Peyer's patch (tissue), 4 donors: Measurements from ENCODE around the gene PCBP1. TPM values are rescaled to one million over a fixed set of nuclear protein-coding genes. Genes with fewer than 3 reads are reported as not detected.
"Not testable (repeated sequence)": the region's sequence is repeated elsewhere in the genome, so short reads cannot be mapped to it uniquely, and the experiment has no call there.

Source experiments
- DNase-seq, 3 donors: peaks; one replicate each; pipeline ENCODE4 v3.0.0-alpha.2; 2017 to 2019
- H3K27ac ChIP-seq, 4 donors: fragments of 200-600 bp; sonication (generic); one replicate each; pipeline ENCODE4 v1.5.1; 2016 to 2019
- H3K27me3 ChIP-seq, 2 donors: fragments of 200-600 bp; sonication (generic); one replicate each; pipeline ENCODE4 v1.5.1; 2019
- H3K36me3 ChIP-seq, 3 donors: fragments of 200-600 bp; sonication (generic); one replicate each; pipeline ENCODE4 v1.5.1; 2016 to 2019
- H3K4me1 ChIP-seq, 4 donors: fragments of 200-600 bp; sonication (generic); one replicate each; pipeline ENCODE4 v1.5.1; 2016 to 2019
- H3K4me3 ChIP-seq, 4 donors: fragments of 200-600 bp; sonication (generic); 1 replicate in 3 of 4; 2 replicates in 1 of 4; pipeline ENCODE4 v1.5.1; 2016 to 2019; ENCODE audit warnings: mild to moderate bottlenecking in 1 of 4
- H3K9me3 ChIP-seq, 4 donors: fragments of 200-600 bp; sonication (generic); one replicate each; pipeline ENCODE4 v1.5.1; 2016 to 2019; ENCODE audit warnings: mild to moderate bottlenecking in 1 of 4
- CTCF ChIP-seq, 6 experiments: fragments of 450-650 bp in 4 of 6; fragments of 200-600 bp in 2 of 6; sonication (generic) in 1 of 6; IDR thresholded peaks; one replicate each; pipeline ENCODE4 v1.5.1; 2017 to 2019; ENCODE audit warnings: antibody characterized with exemption in 6 of 6, mild to moderate bottlenecking in 3 of 6, moderate library complexity in 1 of 6
- POLR2A ChIP-seq, 2 donors: fragments of 450-650 bp; IDR thresholded peaks; one replicate each; pipeline ENCODE4 v1.5.1; 2017; ENCODE audit warnings: antibody characterized with exemption in 2 of 2, mild to moderate bottlenecking in 2 of 2, moderate library complexity in 2 of 2
- total RNA-seq, 4 donors: library from RNA; depleted of rRNA; stranded (reverse); fragments of >200 nt; gene quantifications; one replicate each; pipeline ENCODE4 v1.1.0, GENCODE V29; 2016

Gene PCBP1
- total RNA-seq, 4 donors from 2014 or later = 129 to 152 (median 134) TPM

- no peak for DNase-seq
- H3K36me3 ChIP-seq = no peaks in the 10 kb centered on the region
- peaks cover 0 to 29% (median 20%) of the 10 kb centered on the region in 4 donors for H3K4me1 ChIP-seq
- no peaks in the 10 kb centered on the region for H3K9me3 ChIP-seq
- no peaks in the 10 kb centered on the region for H3K27me3 ChIP-seq
- H3K27ac ChIP-seq = peak overlapping the region in 2 of 4 donors; percentile 32 to 33
- H3K4me3 ChIP-seq = no peak overlapping the region
- no peak for TF ChIP-seq POLR2A (IDR thresholded peaks at IDR 0.05)
- TF ChIP-seq CTCF (IDR thresholded peaks at IDR 0.05) = no peak
These were observed 4.1 kb downstream of the PCBP1 start for GRCh38 chr2:70091364-70091763.

- Histone ChIP-seq H3K27ac (peak overlapping the region in 2 of 4 donors; percentile 32 to 33), H3K36me3 (no peaks in the 10 kb centered on the region), H3K27me3 (no peaks in the 10 kb centered on the region), H3K4me3 (no peak overlapping the region), H3K4me1 (peaks cover 0 to 29% (median 18%) of the 10 kb centered on the region in 4 donors), H3K9me3 (no peaks in the 10 kb centered on the region)
- DNase-seq = peak in 1 of 3 donors; percentile 31
- no peak for TF ChIP-seq CTCF (IDR thresholded peaks at IDR 0.05)
- no peak for TF ChIP-seq POLR2A (IDR thresholded peaks at IDR 0.05)
These were observed 4.5 kb downstream of the PCBP1 start for GRCh38 chr2:70091816-70092215.

GRCh38 chr2:70092576-70093243 is 5.4 kb downstream of the PCBP1 start:
- not testable (repeated sequence) for H3K36me3 ChIP-seq, H3K4me3 ChIP-seq, H3K9me3 ChIP-seq, H3K27me3 ChIP-seq, H3K27ac ChIP-seq
- peaks cover 0 to 29% (median 18%) of the 10 kb centered on the region in 4 donors for H3K4me1 ChIP-seq
- peak in 1 of 3 donors; percentile 43 for DNase-seq

- peaks cover 0 to 26% (median 17%) of the 10 kb centered on the region in 4 donors for H3K4me1 ChIP-seq
- no peak overlapping the region for H3K4me3 ChIP-seq
- H3K9me3 ChIP-seq = no peaks in the 10 kb centered on the region
- TF ChIP-seq CTCF (IDR thresholded peaks at IDR 0.05) (no peak), POLR2A (IDR thresholded peaks at IDR 0.05) (no peak)
- peak overlapping the region; percentile 80 to 87 (median 83) for H3K27ac ChIP-seq
- no peaks in the 10 kb centered on the region for H3K36me3 ChIP-seq
- H3K27me3 ChIP-seq = no peaks in the 10 kb centered on the region
- DNase-seq = peak in 1 of 3 donors; percentile 45
These were observed 7.1 kb downstream of the PCBP1 start for GRCh38 chr2:70094171-70094977.

GRCh38 chr2:70094978-70095719 is 7.9 kb downstream of the PCBP1 start:
- peak in 2 of 3 donors; percentile 73 to 78 for DNase-seq
- Histone ChIP-seq H3K27ac (peak overlapping the region; percentile 80 to 87 (median 83)), H3K27me3 (no peaks in the 10 kb centered on the region), H3K4me3 (no peak overlapping the region), H3K36me3 (no peaks in the 10 kb centered on the region), H3K4me1 (peaks cover 0 to 18% (median 11%) of the 10 kb centered on the region in 4 donors), H3K9me3 (no peaks in the 10 kb centered on the region)
- TF ChIP-seq CTCF (IDR thresholded peaks at IDR 0.05) (no peak), POLR2A (IDR thresholded peaks at IDR 0.05) (no peak)
